Immature natural killer cell (primary cell): ENCODE results near the gene EVC2. TPM values are rescaled to one million over a fixed set of nuclear protein-coding genes. Genes with fewer than 3 reads are reported as not detected.

Experiments used
- DNase-seq, 3 donors: peaks; one replicate each; pipeline ENCODE4 v3.0.0; 2022; ENCODE audit warnings: mixed read lengths in 1 of 3
- H3K27ac Mint-ChIP-seq, 6 donors: one replicate each; pipeline ENCODE4 v1.8.0; 2020; ENCODE audit warnings: mixed read lengths in 6 of 6, mild to moderate bottlenecking in 5 of 6, inconsistent platforms in 4 of 6, moderate library complexity in 3 of 6
- H3K27me3 Mint-ChIP-seq, 3 donors: one replicate each; pipeline ENCODE4 v1.8.0; 2020 to 2021; ENCODE audit warnings: low read depth in 3 of 3, mild to moderate bottlenecking in 3 of 3, mixed read lengths in 3 of 3, moderate library complexity in 3 of 3, inconsistent platforms in 1 of 3
- H3K36me3 Mint-ChIP-seq, 3 donors: one replicate each; pipeline ENCODE4 v1.8.0; 2020; ENCODE audit warnings: mixed read lengths in 3 of 3, inconsistent platforms in 2 of 3, mild to moderate bottlenecking in 2 of 3
- H3K4me1 Mint-ChIP-seq, 2 donors: one replicate each; pipeline ENCODE4 v1.8.0; 2020; ENCODE audit warnings: inconsistent platforms in 2 of 2, mild to moderate bottlenecking in 2 of 2, mixed read lengths in 2 of 2, moderate library complexity in 1 of 2
- H3K4me3 Mint-ChIP-seq, 5 donors: one replicate each; pipeline ENCODE4 v1.8.0; 2020; ENCODE audit warnings: mild to moderate bottlenecking in 5 of 5, mixed read lengths in 5 of 5, inconsistent platforms in 3 of 5, moderate library complexity in 3 of 5
- H3K9me3 Mint-ChIP-seq, 6 donors: one replicate each; pipeline ENCODE4 v1.8.0; 2020; ENCODE audit warnings: mild to moderate bottlenecking in 6 of 6, mixed read lengths in 6 of 6, inconsistent platforms in 4 of 6, moderate library complexity in 3 of 6
- polyA plus RNA-seq, 3 donors: library from polyadenylated mRNA; unstranded; fragments of 300-500 nt; fragmentation: Illumina TruSeq; gene quantifications; one replicate each; pipeline ENCODE4 v1.2.3, GENCODE V29; 2021

The EVC2 gene
- polyA plus RNA-seq, 3 donors from 2014 or later = not detected

GRCh38 chr4:5592272-5592671 is 116.1 kb downstream of the EVC2 start:
- no peak overlapping the region for H3K27ac Mint-ChIP-seq
- H3K27me3 Mint-ChIP-seq = peaks cover 1 to 12% (median 2%) of the 10 kb centered on the region in 3 donors
- no peak overlapping the region for H3K4me3 Mint-ChIP-seq
- DNase-seq = no peak
- H3K36me3 Mint-ChIP-seq = peaks cover 0 to 3% (median 0%) of the 10 kb centered on the region in 3 donors
- no peaks in the 10 kb centered on the region for H3K4me1 Mint-ChIP-seq
- H3K9me3 Mint-ChIP-seq = peaks cover 3 to 23% (median 9%) of the 10 kb centered on the region in 6 donors

DNA sequence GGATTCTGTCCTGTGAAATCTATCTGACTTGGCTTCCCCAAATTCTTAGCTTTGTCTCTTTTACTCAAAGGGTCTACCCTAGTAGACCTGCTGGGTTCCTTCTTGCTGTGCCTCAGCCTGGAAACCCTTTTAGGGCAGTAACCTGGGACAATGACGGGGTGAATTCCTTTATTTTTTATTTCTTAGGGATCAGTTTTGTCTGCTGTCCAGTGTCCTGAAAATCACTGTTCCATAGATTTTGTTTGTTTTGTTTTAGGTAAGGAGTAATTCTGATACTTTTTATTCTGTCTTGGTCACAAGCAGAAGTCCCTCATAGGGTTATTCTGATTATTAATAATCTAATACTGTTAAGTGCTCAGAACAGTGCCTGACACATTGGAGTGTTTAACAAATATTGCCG is 118.9 kb downstream of the EVC2 start:
- H3K36me3 Mint-ChIP-seq = peaks cover 0 to 7% (median 0%) of the 10 kb centered on the region in 3 donors
- DNase-seq = no peak
- peaks cover 0 to 15% (median 6%) of the 10 kb centered on the region in 6 donors for H3K9me3 Mint-ChIP-seq
- H3K27me3 Mint-ChIP-seq = peaks cover 0 to 12% (median 3%) of the 10 kb centered on the region in 3 donors
- no peak overlapping the region for H3K4me3 Mint-ChIP-seq
- H3K4me1 Mint-ChIP-seq = no peaks in the 10 kb centered on the region
- H3K27ac Mint-ChIP-seq = no peak overlapping the region

DNA sequence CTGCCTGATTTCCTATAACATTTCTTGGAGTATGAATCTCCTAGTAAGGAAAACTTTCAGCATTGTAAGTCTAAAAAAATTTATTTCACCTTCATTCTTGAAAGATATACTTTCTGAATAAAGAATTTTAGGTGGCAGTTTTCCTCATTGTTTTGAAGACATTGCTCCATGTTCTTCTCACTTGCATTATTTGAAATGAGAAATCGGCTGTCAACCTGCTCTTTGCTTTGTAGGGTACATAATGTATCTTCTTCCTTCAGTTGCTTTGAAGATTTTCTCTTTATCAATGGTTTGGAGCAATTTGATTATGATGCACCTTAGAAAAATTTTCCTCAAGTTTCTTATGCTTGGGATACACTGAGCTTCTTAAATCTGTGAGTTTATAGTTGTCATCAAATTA is 120.3 kb downstream of the EVC2 start:
- H3K36me3 Mint-ChIP-seq = peaks cover 0 to 7% (median 0%) of the 10 kb centered on the region in 3 donors
- peaks cover 0 to 17% (median 6%) of the 10 kb centered on the region in 6 donors for H3K9me3 Mint-ChIP-seq
- no peak overlapping the region for H3K4me3 Mint-ChIP-seq
- peaks cover 0 to 11% (median 3%) of the 10 kb centered on the region in 3 donors for H3K27me3 Mint-ChIP-seq
- H3K27ac Mint-ChIP-seq = no peak overlapping the region
- DNase-seq = no peak
- no peaks in the 10 kb centered on the region for H3K4me1 Mint-ChIP-seq

- H3K27ac Mint-ChIP-seq = no peak overlapping the region
- H3K9me3 Mint-ChIP-seq = peaks cover 0 to 5% (median 2%) of the 10 kb centered on the region in 6 donors
Measured at GRCh38 chr4:5575941-5576340, 132.4 kb downstream of the EVC2 start.

DNA sequence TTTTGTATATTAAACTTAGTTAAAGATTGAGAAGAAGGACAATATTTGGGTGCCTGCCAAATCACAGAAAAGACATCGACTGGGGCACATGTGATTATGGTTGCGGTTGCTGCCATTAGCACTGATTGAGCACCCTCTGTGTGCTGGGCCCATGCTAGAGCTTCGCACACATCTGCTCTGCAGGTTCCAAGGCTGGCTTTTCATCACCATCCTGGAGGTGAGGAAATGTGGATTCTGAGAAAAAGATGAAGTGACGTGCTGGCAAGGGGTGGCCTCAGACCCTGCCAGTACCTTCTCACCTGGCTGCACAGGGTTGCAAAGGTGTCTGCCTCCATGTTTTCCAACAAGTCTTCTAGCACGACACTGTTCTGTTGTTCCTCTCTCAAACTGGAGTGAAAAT is 134.0 kb downstream of the EVC2 start:
- no peak for DNase-seq
- no peak overlapping the region for H3K4me3 Mint-ChIP-seq
- no peaks in the 10 kb centered on the region for H3K9me3 Mint-ChIP-seq
- H3K36me3 Mint-ChIP-seq = peaks cover 0 to 3% (median 0%) of the 10 kb centered on the region in 3 donors
- peaks cover 0 to 4% (median 1%) of the 10 kb centered on the region in 3 donors for H3K27me3 Mint-ChIP-seq
- no peaks in the 10 kb centered on the region for H3K4me1 Mint-ChIP-seq
- H3K27ac Mint-ChIP-seq = no peak overlapping the region

More at GRCh38 chr4:5575941-5576340, 132.4 kb downstream of the EVC2 start:
- Mint-ChIP-seq H3K4me1 (no peaks in the 10 kb centered on the region), H3K36me3 (peaks cover 0 to 3% (median 0%) of the 10 kb centered on the region in 3 donors), H3K27me3 (peaks cover 0 to 5% (median 0%) of the 10 kb centered on the region in 3 donors), H3K4me3 (no peak overlapping the region)
- no peak for DNase-seq

DNA sequence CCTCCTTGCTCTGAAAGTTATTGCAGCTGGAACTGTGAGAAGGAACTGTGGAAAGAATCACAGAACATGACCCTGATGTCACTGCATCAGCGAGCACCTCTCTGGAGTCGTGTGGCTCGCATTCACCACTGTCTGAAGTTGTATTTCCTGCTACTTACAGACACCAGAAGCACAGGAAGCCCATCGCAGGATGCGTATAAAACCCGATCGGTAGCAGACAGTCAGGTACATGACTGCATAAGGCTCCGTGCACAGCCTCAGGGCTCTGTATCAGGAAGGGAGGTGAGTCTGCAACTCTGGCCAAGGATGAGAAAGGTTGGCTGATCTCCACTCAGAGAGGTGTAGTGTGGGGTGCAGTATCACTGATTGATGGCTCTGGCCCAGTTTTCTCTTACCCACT is 134.4 kb downstream of the EVC2 start:
- Mint-ChIP-seq H3K36me3 (peaks cover 0 to 3% (median 0%) of the 10 kb centered on the region in 3 donors), H3K4me1 (no peaks in the 10 kb centered on the region), H3K27me3 (peaks cover 0 to 4% (median 1%) of the 10 kb centered on the region in 3 donors), H3K27ac (peak overlapping the region in 1 of 6 donors; percentile 29), H3K4me3 (no peak overlapping the region), H3K9me3 (no peaks in the 10 kb centered on the region)
- no peak for DNase-seq

GRCh38 chr4:5572751-5573150 is 135.6 kb downstream of the EVC2 start:
- no peak overlapping the region for H3K4me3 Mint-ChIP-seq
- no peaks in the 10 kb centered on the region for H3K9me3 Mint-ChIP-seq
- H3K36me3 Mint-ChIP-seq = peaks cover 0 to 3% (median 0%) of the 10 kb centered on the region in 3 donors
- DNase-seq = no peak
- no peaks in the 10 kb centered on the region for H3K4me1 Mint-ChIP-seq
- no peak overlapping the region for H3K27ac Mint-ChIP-seq
- peaks cover 0 to 4% (median 1%) of the 10 kb centered on the region in 3 donors for H3K27me3 Mint-ChIP-seq

GRCh38 chr4:5572114-5572513 is 136.2 kb downstream of the EVC2 start:
- H3K9me3 Mint-ChIP-seq = no peaks in the 10 kb centered on the region
- H3K27me3 Mint-ChIP-seq = peaks cover 0 to 4% (median 1%) of the 10 kb centered on the region in 3 donors
- H3K4me1 Mint-ChIP-seq = no peaks in the 10 kb centered on the region
- no peak overlapping the region for H3K4me3 Mint-ChIP-seq
- no peak for DNase-seq
- no peak overlapping the region for H3K27ac Mint-ChIP-seq
- H3K36me3 Mint-ChIP-seq = peaks cover 0 to 3% (median 0%) of the 10 kb centered on the region in 3 donors

GRCh38 chr4:5571646-5572045 is 136.7 kb downstream of the EVC2 start:
- no peaks in the 10 kb centered on the region for H3K4me1 Mint-ChIP-seq
- peaks cover 0 to 3% (median 0%) of the 10 kb centered on the region in 3 donors for H3K36me3 Mint-ChIP-seq

GRCh38 chr4:5569451-5569850 is 138.9 kb downstream of the EVC2 start:
- Mint-ChIP-seq H3K4me3 (no peak overlapping the region), H3K27ac (no peak overlapping the region), H3K36me3 (peaks cover 0 to 3% (median 0%) of the 10 kb centered on the region in 3 donors), H3K27me3 (peaks cover 0 to 7% (median 3%) of the 10 kb centered on the region in 3 donors), H3K4me1 (no peaks in the 10 kb centered on the region), H3K9me3 (no peaks in the 10 kb centered on the region)
- no peak for DNase-seq

More at GRCh38 chr4:5571646-5572045, 136.7 kb downstream of the EVC2 start:
- Mint-ChIP-seq H3K27ac (no peak overlapping the region), H3K9me3 (no peaks in the 10 kb centered on the region), H3K27me3 (peaks cover 0 to 4% (median 2%) of the 10 kb centered on the region in 3 donors), H3K4me3 (no peak overlapping the region)
- DNase-seq = no peak

- no peak overlapping the region for H3K4me3 Mint-ChIP-seq
- peaks cover 0 to 3% (median 0%) of the 10 kb centered on the region in 3 donors for H3K36me3 Mint-ChIP-seq
- no peak for DNase-seq
- no peak overlapping the region for H3K27ac Mint-ChIP-seq
- H3K9me3 Mint-ChIP-seq = no peaks in the 10 kb centered on the region
- peaks cover 0 to 7% (median 3%) of the 10 kb centered on the region in 3 donors for H3K27me3 Mint-ChIP-seq
- H3K4me1 Mint-ChIP-seq = no peaks in the 10 kb centered on the region
Measured at GRCh38 chr4:5568931-5569330, 139.4 kb downstream of the EVC2 start.

- H3K27me3 Mint-ChIP-seq = peaks cover 0 to 7% (median 3%) of the 10 kb centered on the region in 3 donors
- H3K36me3 Mint-ChIP-seq = peaks cover 0 to 3% (median 0%) of the 10 kb centered on the region in 3 donors
- H3K4me3 Mint-ChIP-seq = no peak overlapping the region
- H3K27ac Mint-ChIP-seq = no peak overlapping the region
- no peaks in the 10 kb centered on the region for H3K9me3 Mint-ChIP-seq
- H3K4me1 Mint-ChIP-seq = no peaks in the 10 kb centered on the region
- DNase-seq = no peak
Measured at GRCh38 chr4:5568336-5568735, 140.0 kb downstream of the EVC2 start.

DNA sequence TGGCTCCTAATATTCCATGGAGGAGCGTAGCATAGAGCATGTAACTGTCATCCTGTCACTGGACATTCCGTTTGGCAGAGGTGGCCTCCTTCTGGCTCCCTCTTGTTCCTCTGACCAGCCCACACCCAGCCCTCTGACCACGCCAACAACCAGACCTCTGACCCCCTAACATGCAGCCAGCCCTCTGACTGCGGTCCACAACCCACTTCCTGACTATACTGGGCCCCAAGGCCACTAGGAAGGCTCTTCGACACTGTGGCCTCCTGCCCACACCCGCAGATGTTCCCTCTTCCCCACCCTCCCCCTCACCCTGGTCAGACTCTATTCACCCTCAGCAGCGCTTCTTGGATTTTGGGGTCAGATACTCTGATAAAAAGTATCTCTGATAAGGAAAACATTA is 141.4 kb downstream of the EVC2 start:
- H3K4me1 Mint-ChIP-seq = no peaks in the 10 kb centered on the region
- no peaks in the 10 kb centered on the region for H3K9me3 Mint-ChIP-seq
- peaks cover 0 to 7% (median 3%) of the 10 kb centered on the region in 3 donors for H3K27me3 Mint-ChIP-seq
- H3K27ac Mint-ChIP-seq = no peak overlapping the region
- DNase-seq = peak in 1 of 3 donors; percentile 3
- no peak overlapping the region for H3K4me3 Mint-ChIP-seq
- peaks cover 0 to 3% (median 0%) of the 10 kb centered on the region in 3 donors for H3K36me3 Mint-ChIP-seq

GRCh38 chr4:5566526-5566925 is 141.8 kb downstream of the EVC2 start:
- peaks cover 0 to 5% (median 3%) of the 10 kb centered on the region in 3 donors for H3K27me3 Mint-ChIP-seq
- H3K4me3 Mint-ChIP-seq = no peak overlapping the region
- no peak overlapping the region for H3K27ac Mint-ChIP-seq
- H3K4me1 Mint-ChIP-seq = no peaks in the 10 kb centered on the region
- DNase-seq = no peak
- no peaks in the 10 kb centered on the region for H3K9me3 Mint-ChIP-seq
- peaks cover 0 to 3% (median 0%) of the 10 kb centered on the region in 3 donors for H3K36me3 Mint-ChIP-seq

- Mint-ChIP-seq H3K27ac (no peak overlapping the region), H3K4me1 (no peaks in the 10 kb centered on the region), H3K4me3 (no peak overlapping the region), H3K27me3 (peaks cover 2 to 4% (median 3%) of the 10 kb centered on the region in 3 donors), H3K9me3 (no peaks in the 10 kb centered on the region), H3K36me3 (no peaks in the 10 kb centered on the region)
- DNase-seq = no peak
Measured at GRCh38 chr4:5563856-5564255, 144.5 kb downstream of the EVC2 start.
